HepG2 (cell line): ENCODE results near the gene CSDE1. TPM values are rescaled to one million over a fixed set of nuclear protein-coding genes. Genes with fewer than 3 reads are reported as not detected.

ENCODE experiments used
- GATAD2A ChIP-seq: IDR thresholded peaks from 2 replicates; pipeline ENCODE4 v1.6.1; 2016
- GFI1 ChIP-seq: sonication (generic); formaldehyde crosslinking; IDR thresholded peaks from 2 replicates; pipeline ENCODE4 v1.5.0; 2020; ENCODE audit warnings: missing genetic modification reagents, mild to moderate bottlenecking, borderline replicate concordance
- HHEX ChIP-seq: IDR thresholded peaks from 2 replicates; pipeline ENCODE4 v1.6.1; 2016; ENCODE audit warnings: control low read depth
- KDM2A ChIP-seq: sonication (generic); formaldehyde crosslinking; IDR thresholded peaks from 2 replicates; pipeline ENCODE4 v1.4.0; 2020; ENCODE audit warnings: low read depth, missing genetic modification reagents, borderline replicate concordance
- KDM4B ChIP-seq: sonication (generic); formaldehyde crosslinking; IDR thresholded peaks from 2 replicates; pipeline ENCODE4 v1.4.0; 2020; ENCODE audit warnings: missing genetic modification reagents
- PHF8 ChIP-seq: sonication (generic); formaldehyde crosslinking; IDR thresholded peaks from 2 replicates; pipeline ENCODE4 v1.5.0; 2020; ENCODE audit warnings: missing genetic modification reagents
- RBFOX2 ChIP-seq: fragments of 200-400 bp; formaldehyde crosslinking; IDR thresholded peaks from 2 replicates; pipeline ENCODE4 v1.6.1; 2017; ENCODE audit warnings: low read depth, mild to moderate bottlenecking, low read length
- RFXAP ChIP-seq: sonication (generic); formaldehyde crosslinking; IDR thresholded peaks from 2 replicates; pipeline ENCODE4 v1.4.0; 2020; ENCODE audit warnings: missing genetic modification reagents, borderline replicate concordance
- SMARCC2 ChIP-seq: fragments of 450-650 bp; IDR thresholded peaks from 2 replicates; pipeline ENCODE4 v1.6.1; 2017; ENCODE audit warnings: antibody characterized with exemption, mild to moderate bottlenecking
- SOX5 ChIP-seq: IDR thresholded peaks from 2 replicates; pipeline ENCODE4 v1.6.1; 2016; ENCODE audit warnings: borderline replicate concordance
- SRF ChIP-seq: IDR thresholded peaks from 2 replicates; pipeline ENCODE4 v1.6.1; 2011; ENCODE audit warnings: mild to moderate bottlenecking, low read depth, low read length, moderate library complexity
- TBX3 ChIP-seq: fragments of 450-650 bp; IDR thresholded peaks from 2 replicates; pipeline ENCODE4 v1.6.1; 2017; ENCODE audit warnings: antibody characterized with exemption, mild to moderate bottlenecking, inconsistent platforms, borderline replicate concordance
- ZFX ChIP-seq: sonication (generic); formaldehyde crosslinking; IDR thresholded peaks from 2 replicates; pipeline ENCODE4 v1.4.0; 2020; ENCODE audit warnings: mild to moderate bottlenecking, low read depth, missing genetic modification reagents, moderate library complexity
- ZKSCAN5 ChIP-seq: sonication (generic); formaldehyde crosslinking; IDR thresholded peaks from 2 replicates; pipeline ENCODE4 v1.5.1; 2020; ENCODE audit warnings: mild to moderate bottlenecking, missing genetic modification reagents
- ZNF12 ChIP-seq: sonication (generic); formaldehyde crosslinking; IDR thresholded peaks from 2 replicates; pipeline ENCODE4 v1.5.0; 2020; ENCODE audit warnings: missing genetic modification reagents
- ZNF20 ChIP-seq: sonication (generic); formaldehyde crosslinking; IDR thresholded peaks from 2 replicates; pipeline ENCODE4 v1.4.0; 2020; ENCODE audit warnings: mild to moderate bottlenecking, moderate library complexity, missing genetic modification reagents
- ZNF563 ChIP-seq: sonication (generic); formaldehyde crosslinking; IDR thresholded peaks from 2 replicates; pipeline ENCODE4 v1.8.0; 2022; ENCODE audit warnings: mild to moderate bottlenecking, moderate library complexity, missing genetic modification reagents
- ZNF569 ChIP-seq: sonication (generic); formaldehyde crosslinking; IDR thresholded peaks from 2 replicates; pipeline ENCODE4 v1.5.0; 2020; ENCODE audit warnings: mild to moderate bottlenecking, missing genetic modification reagents, moderate library complexity, borderline replicate concordance
- ZNF781 ChIP-seq: sonication (generic); formaldehyde crosslinking; IDR thresholded peaks from 2 replicates; pipeline ENCODE4 v1.5.1; 2020; ENCODE audit warnings: borderline replicate concordance, mild to moderate bottlenecking, missing genetic modification reagents; ENCODE audit errors: not compliant biosample characterization
- polyA plus RNA-seq, 8 experiments: library from polyadenylated mRNA; depleted of rRNA in 3 of 8; stranded (reverse) in 7 of 8; unstranded in 1 of 8; fragments of >200 nt; fragmentation: Illumina TruSeq in 4 of 8; extraction: Trizol in 4 of 8; gene quantifications; 2 replicates each; pipeline versions ENCODE4 v1.2.1 to v1.2.3, GENCODE V29; 2011 to 2016; ENCODE audit warnings: low read depth in 4 of 8, missing spikeins in 1 of 8, mixed read lengths in 1 of 8; ENCODE audit not compliant: insufficient read depth in 1 of 8
- total RNA-seq, 5 experiments: library from RNA; depleted of rRNA; stranded (reverse); fragments of >200 nt; fragmentation: Illumina TruSeq; extraction: Trizol; gene quantifications; 2 replicates each; pipeline ENCODE4 v1.2.3, GENCODE V29; 2016; ENCODE audit warnings: low read depth in 1 of 5
- TF ChIP-seq, protein P1 (sequence below): sonication (generic); formaldehyde crosslinking; IDR thresholded peaks from 2 replicates; pipeline ENCODE4 v1.4.0; 2020; ENCODE audit warnings: missing genetic modification reagents, mild to moderate bottlenecking, borderline replicate concordance
- TF ChIP-seq, protein P2 (sequence below): sonication (generic); formaldehyde crosslinking; IDR thresholded peaks from 2 replicates; pipeline ENCODE4 v1.4.0; 2020; ENCODE audit warnings: low read depth, mild to moderate bottlenecking, missing genetic modification reagents
- TF ChIP-seq, protein P3 (sequence below): sonication (generic); formaldehyde crosslinking; IDR thresholded peaks from 2 replicates; pipeline ENCODE4 v1.8.1; 2023; ENCODE audit warnings: mild to moderate bottlenecking, missing genetic modification reagents
- TF ChIP-seq, protein P4 (sequence below): sonication (generic); formaldehyde crosslinking; IDR thresholded peaks from 2 replicates; pipeline ENCODE4 v1.4.0; 2020; ENCODE audit warnings: missing genetic modification reagents, borderline replicate concordance

CSDE1 gene
- total and polyA plus RNA-seq, 2 of the 13 experiments (the other 11 are each of a cell fraction or from before 2014, with no cell fraction given) = 150 to 313 TPM

- TF ChIP-seq ZNF20 (CRISPR knock-in tag) = no peak
- TF ChIP-seq, protein P1, sequence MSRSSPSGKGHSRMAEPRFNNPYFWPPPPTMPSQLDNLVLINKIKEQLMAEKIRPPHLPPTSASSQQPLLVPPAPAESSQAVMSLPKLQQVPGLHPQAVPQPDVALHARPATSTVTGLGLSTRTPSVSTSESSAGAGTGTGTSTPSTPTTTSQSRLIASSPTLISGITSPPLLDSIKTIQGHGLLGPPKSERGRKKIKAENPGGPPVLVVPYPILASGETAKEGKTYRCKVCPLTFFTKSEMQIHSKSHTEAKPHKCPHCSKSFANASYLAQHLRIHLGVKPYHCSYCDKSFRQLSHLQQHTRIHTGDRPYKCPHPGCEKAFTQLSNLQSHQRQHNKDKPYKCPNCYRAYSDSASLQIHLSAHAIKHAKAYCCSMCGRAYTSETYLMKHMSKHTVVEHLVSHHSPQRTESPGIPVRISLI = no peak
- TF ChIP-seq SRF = peak; percentile 64; the same call in 1 of the 2 replicates
- TF ChIP-seq ZKSCAN5 (CRISPR knock-in tag) = no peak
- TF ChIP-seq ZNF781 (CRISPR knock-in tag) = peak; percentile 9
- TF ChIP-seq ZNF12 (CRISPR knock-in tag) = no peak
- 0 out of 2 replicates have a peak, but pooled peaks have one; percentile 12 for TF ChIP-seq HHEX (CRISPR knock-in tag)
- no peak; the same call in 1 of the 2 replicates for TF ChIP-seq TBX3
- peak; percentile 92 for TF ChIP-seq PHF8 (CRISPR knock-in tag)
- no peak for TF ChIP-seq ZNF569 (CRISPR knock-in tag)
- no peak for TF ChIP-seq SMARCC2
- peak; percentile 60; the same call in 1 of the 2 replicates for TF ChIP-seq GATAD2A (CRISPR knock-in tag)
- peak; percentile 29; the same call in 1 of the 2 replicates for TF ChIP-seq GFI1
- TF ChIP-seq SOX5 (CRISPR knock-in tag) = peak; percentile 36; the same call in 1 of the 2 replicates
- peak; percentile 100 for TF ChIP-seq KDM2A
- TF ChIP-seq, protein P2, sequence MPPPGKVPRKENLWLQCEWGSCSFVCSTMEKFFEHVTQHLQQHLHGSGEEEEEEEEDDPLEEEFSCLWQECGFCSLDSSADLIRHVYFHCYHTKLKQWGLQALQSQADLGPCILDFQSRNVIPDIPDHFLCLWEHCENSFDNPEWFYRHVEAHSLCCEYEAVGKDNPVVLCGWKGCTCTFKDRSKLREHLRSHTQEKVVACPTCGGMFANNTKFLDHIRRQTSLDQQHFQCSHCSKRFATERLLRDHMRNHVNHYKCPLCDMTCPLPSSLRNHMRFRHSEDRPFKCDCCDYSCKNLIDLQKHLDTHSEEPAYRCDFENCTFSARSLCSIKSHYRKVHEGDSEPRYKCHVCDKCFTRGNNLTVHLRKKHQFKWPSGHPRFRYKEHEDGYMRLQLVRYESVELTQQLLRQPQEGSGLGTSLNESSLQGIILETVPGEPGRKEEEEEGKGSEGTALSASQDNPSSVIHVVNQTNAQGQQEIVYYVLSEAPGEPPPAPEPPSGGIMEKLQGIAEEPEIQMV = no peak
- 0 out of 2 replicates have a peak, but pooled peaks have one; percentile 52 for TF ChIP-seq KDM4B (CRISPR knock-in tag)
- 0 out of 2 replicates have a peak, but pooled peaks have one; percentile 38 for TF ChIP-seq RFXAP
- TF ChIP-seq, protein P3, sequence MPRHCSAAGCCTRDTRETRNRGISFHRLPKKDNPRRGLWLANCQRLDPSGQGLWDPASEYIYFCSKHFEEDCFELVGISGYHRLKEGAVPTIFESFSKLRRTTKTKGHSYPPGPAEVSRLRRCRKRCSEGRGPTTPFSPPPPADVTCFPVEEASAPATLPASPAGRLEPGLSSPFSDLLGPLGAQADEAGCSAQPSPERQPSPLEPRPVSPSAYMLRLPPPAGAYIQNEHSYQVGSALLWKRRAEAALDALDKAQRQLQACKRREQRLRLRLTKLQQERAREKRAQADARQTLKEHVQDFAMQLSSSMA (CRISPR knock-in tag) = no peak
- no peak for TF ChIP-seq ZNF563 (CRISPR knock-in tag)
- TF ChIP-seq RBFOX2 = peak; percentile 83
- TF ChIP-seq, protein P4, sequence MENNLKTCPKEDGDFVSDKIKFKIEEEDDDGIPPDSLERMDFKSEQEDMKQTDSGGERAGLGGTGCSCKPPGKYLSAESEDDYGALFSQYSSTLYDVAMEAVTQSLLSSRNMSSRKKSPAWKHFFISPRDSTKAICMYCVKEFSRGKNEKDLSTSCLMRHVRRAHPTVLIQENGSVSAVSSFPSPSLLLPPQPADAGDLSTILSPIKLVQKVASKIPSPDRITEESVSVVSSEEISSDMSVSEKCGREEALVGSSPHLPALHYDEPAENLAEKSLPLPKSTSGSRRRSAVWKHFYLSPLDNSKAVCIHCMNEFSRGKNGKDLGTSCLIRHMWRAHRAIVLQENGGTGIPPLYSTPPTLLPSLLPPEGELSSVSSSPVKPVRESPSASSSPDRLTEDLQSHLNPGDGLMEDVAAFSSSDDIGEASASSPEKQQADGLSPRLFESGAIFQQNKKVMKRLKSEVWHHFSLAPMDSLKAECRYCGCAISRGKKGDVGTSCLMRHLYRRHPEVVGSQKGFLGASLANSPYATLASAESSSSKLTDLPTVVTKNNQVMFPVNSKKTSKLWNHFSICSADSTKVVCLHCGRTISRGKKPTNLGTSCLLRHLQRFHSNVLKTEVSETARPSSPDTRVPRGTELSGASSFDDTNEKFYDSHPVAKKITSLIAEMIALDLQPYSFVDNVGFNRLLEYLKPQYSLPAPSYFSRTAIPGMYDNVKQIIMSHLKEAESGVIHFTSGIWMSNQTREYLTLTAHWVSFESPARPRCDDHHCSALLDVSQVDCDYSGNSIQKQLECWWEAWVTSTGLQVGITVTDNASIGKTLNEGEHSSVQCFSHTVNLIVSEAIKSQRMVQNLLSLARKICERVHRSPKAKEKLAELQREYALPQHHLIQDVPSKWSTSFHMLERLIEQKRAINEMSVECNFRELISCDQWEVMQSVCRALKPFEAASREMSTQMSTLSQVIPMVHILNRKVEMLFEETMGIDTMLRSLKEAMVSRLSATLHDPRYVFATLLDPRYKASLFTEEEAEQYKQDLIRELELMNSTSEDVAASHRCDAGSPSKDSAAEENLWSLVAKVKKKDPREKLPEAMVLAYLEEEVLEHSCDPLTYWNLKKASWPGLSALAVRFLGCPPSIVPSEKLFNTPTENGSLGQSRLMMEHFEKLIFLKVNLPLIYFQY = peak; percentile 55; the same call in 1 of the 2 replicates
- TF ChIP-seq ZFX (CRISPR knock-in tag) = peak; percentile 89
Observed at GRCh38 chr1:114716304-114717170, 41.2 kb downstream of the CSDE1 start, which contains the start of gene NRAS (continued).
